HepG2 (cell line): ENCODE measurements around the gene LDLRAD4. TPM values are rescaled to one million over a fixed set of nuclear protein-coding genes. Genes with fewer than 3 reads are reported as not detected.

ENCODE experiments used
- CAMTA2 ChIP-seq: sonication (generic); formaldehyde crosslinking; IDR thresholded peaks from 2 replicates; pipeline ENCODE4 v1.4.0; 2020; ENCODE audit warnings: mild to moderate bottlenecking, missing genetic modification reagents, borderline replicate concordance
- GPN1 ChIP-seq: sonication (generic); formaldehyde crosslinking; IDR thresholded peaks from 2 replicates; pipeline ENCODE4 v1.5.1; 2020; ENCODE audit warnings: missing genetic modification reagents, borderline replicate concordance
- HNF4A ChIP-seq: sonication (generic); formaldehyde crosslinking; IDR thresholded peaks from 2 replicates; pipeline ENCODE4 v1.4.0; 2020; ENCODE audit warnings: missing genetic modification reagents
- ISX ChIP-seq: sonication (generic); formaldehyde crosslinking; conservative IDR thresholded peaks from 2 replicates; pipeline ENCODE4 v1.5.0; 2020; ENCODE audit warnings: missing genetic modification reagents
- KLF13 ChIP-seq: sonication (generic); formaldehyde crosslinking; IDR thresholded peaks from 2 replicates; pipeline ENCODE4 v1.4.0; 2020; ENCODE audit warnings: mild to moderate bottlenecking, missing genetic modification reagents
- MAX ChIP-seq: IDR thresholded peaks from 2 replicates; pipeline ENCODE4 v1.6.1; 2012; ENCODE audit warnings: inconsistent platforms
- MED1 ChIP-seq: sonication (generic); formaldehyde crosslinking; IDR thresholded peaks from 2 replicates; pipeline ENCODE4 v1.4.0; 2020; ENCODE audit warnings: missing genetic modification reagents
- NFKB2 ChIP-seq: sonication (generic); formaldehyde crosslinking; IDR thresholded peaks from 2 replicates; pipeline ENCODE4 v1.4.0; 2020; ENCODE audit warnings: missing genetic modification reagents, borderline replicate concordance
- PRMT3 ChIP-seq: sonication (generic); formaldehyde crosslinking; IDR thresholded peaks from 2 replicates; pipeline ENCODE4 v1.8.1; 2022; ENCODE audit warnings: low read depth, mild to moderate bottlenecking, moderate library complexity, missing genetic modification reagents, borderline replicate concordance
- RFX3 ChIP-seq: IDR thresholded peaks from 2 replicates; pipeline ENCODE4 v1.6.1; 2016; ENCODE audit warnings: missing biosample characterization, missing genetic modification reagents
- SMC3 ChIP-seq: IDR thresholded peaks from 2 replicates; pipeline ENCODE4 v1.6.1; 2011; ENCODE audit warnings: low read length, improper control_type of control experiment
- SNAI1 ChIP-seq: sonication (generic); formaldehyde crosslinking; IDR thresholded peaks from 2 replicates; pipeline ENCODE4 v1.5.0; 2020; ENCODE audit warnings: mild to moderate bottlenecking, missing genetic modification reagents, borderline replicate concordance
- SOX6 ChIP-seq, 2 experiments: fragments of 450-650 bp in 1 of 2; sonication (generic) in 1 of 2; formaldehyde crosslinking in 1 of 2; IDR thresholded peaks; 2 replicates each; pipeline versions ENCODE4 v1.4.0 to v1.6.1; 2017 to 2020; ENCODE audit warnings: antibody characterized with exemption in 1 of 2, mild to moderate bottlenecking in 1 of 2, missing genetic modification reagents in 1 of 2
- YEATS4 ChIP-seq: sonication (generic); formaldehyde crosslinking; IDR thresholded peaks from 2 replicates; pipeline ENCODE4 v1.4.0; 2020; ENCODE audit warnings: missing genetic modification reagents, borderline replicate concordance
- ZFP36 ChIP-seq: fragments of 150-350 bp; IDR thresholded peaks from 2 replicates; pipeline ENCODE4 v1.6.1; 2018; ENCODE audit warnings: borderline replicate concordance, low read length, low read depth; ENCODE audit not compliant: partially characterized antibody
- ZNF142 ChIP-seq: sonication (generic); formaldehyde crosslinking; IDR thresholded peaks from 2 replicates; pipeline ENCODE4 v1.4.0; 2020; ENCODE audit warnings: missing genetic modification reagents
- ZNF264 ChIP-seq: sonication (generic); formaldehyde crosslinking; IDR thresholded peaks from 2 replicates; pipeline ENCODE4 v1.4.0; 2020; ENCODE audit warnings: missing genetic modification reagents
- ZNF343 ChIP-seq: sonication (generic); formaldehyde crosslinking; IDR thresholded peaks from 2 replicates; pipeline ENCODE4 v1.4.0; 2020; ENCODE audit warnings: mild to moderate bottlenecking, missing genetic modification reagents
- ZNF354B ChIP-seq: sonication (generic); formaldehyde crosslinking; IDR thresholded peaks from 2 replicates; pipeline ENCODE4 v1.8.0; 2022; ENCODE audit warnings: mild to moderate bottlenecking, missing genetic modification reagents
- ZNF563 ChIP-seq: sonication (generic); formaldehyde crosslinking; IDR thresholded peaks from 2 replicates; pipeline ENCODE4 v1.8.0; 2022; ENCODE audit warnings: mild to moderate bottlenecking, moderate library complexity, missing genetic modification reagents
- ZNF598 ChIP-seq: sonication (generic); formaldehyde crosslinking; IDR thresholded peaks from 2 replicates; pipeline ENCODE4 v1.5.1; 2020; ENCODE audit warnings: mild to moderate bottlenecking, missing genetic modification reagents, borderline replicate concordance
- ZNF713 ChIP-seq: sonication (generic); formaldehyde crosslinking; IDR thresholded peaks from 2 replicates; pipeline ENCODE4 v1.4.0; 2020; ENCODE audit warnings: mild to moderate bottlenecking, missing genetic modification reagents
- ZNF816 ChIP-seq: sonication (generic); formaldehyde crosslinking; IDR thresholded peaks from 2 replicates; pipeline ENCODE4 v1.8.0; 2022; ENCODE audit warnings: missing genetic modification reagents, mild to moderate bottlenecking, borderline replicate concordance
- polyA plus RNA-seq, 8 experiments: library from polyadenylated mRNA; depleted of rRNA in 3 of 8; stranded (reverse) in 7 of 8; unstranded in 1 of 8; fragments of >200 nt; fragmentation: Illumina TruSeq in 4 of 8; extraction: Trizol in 4 of 8; gene quantifications; 2 replicates each; pipeline versions ENCODE4 v1.2.1 to v1.2.3, GENCODE V29; 2011 to 2016; ENCODE audit warnings: low read depth in 4 of 8, missing spikeins in 1 of 8, mixed read lengths in 1 of 8; ENCODE audit not compliant: insufficient read depth in 1 of 8
- total RNA-seq, 5 experiments: library from RNA; depleted of rRNA; stranded (reverse); fragments of >200 nt; fragmentation: Illumina TruSeq; extraction: Trizol; gene quantifications; 2 replicates each; pipeline ENCODE4 v1.2.3, GENCODE V29; 2016; ENCODE audit warnings: low read depth in 1 of 5

LDLRAD4 gene
- total and polyA plus RNA-seq, 2 of the 13 experiments (the other 11 are each of a cell fraction or from before 2014, with no cell fraction given): 13.6 to 20.9 TPM

- peak; percentile 35; the same call in 1 of the 2 replicates for TF ChIP-seq NFKB2
- no peak for TF ChIP-seq GPN1
- no peak for TF ChIP-seq ZNF264
- TF ChIP-seq RFX3: no peak
- no peak for TF ChIP-seq PRMT3 (CRISPR knock-in tag)
- TF ChIP-seq SMC3: no peak
- 0 out of 2 replicates have a peak, but pooled peaks have one; percentile 44 for TF ChIP-seq ZNF598 (CRISPR knock-in tag)
- no peak for TF ChIP-seq SNAI1 (CRISPR knock-in tag)
- TF ChIP-seq ZNF816 (CRISPR knock-in tag): no peak
- TF ChIP-seq YEATS4 (CRISPR knock-in tag): peak; percentile 23; the same call in 1 of the 2 replicates
- no peak for TF ChIP-seq ZNF142
- no peak for TF ChIP-seq ZFP36
- TF ChIP-seq ZNF713 (CRISPR knock-in tag): no peak
- TF ChIP-seq MAX: peak; percentile 92
- TF ChIP-seq ZNF354B: no peak
- TF ChIP-seq ISX (CRISPR knock-in tag): no peak
- no peak for TF ChIP-seq ZNF343 (CRISPR knock-in tag)
- TF ChIP-seq HNF4A (CRISPR knock-in tag): peak; percentile 75
- no peak for TF ChIP-seq CAMTA2 (CRISPR knock-in tag)
- TF ChIP-seq ZNF563 (CRISPR knock-in tag): 0 out of 2 replicates have a peak, but pooled peaks have one; percentile 28
- TF ChIP-seq SOX6 (IDR thresholded peaks at IDR 0.05): no peak
- 0 out of 2 replicates have a peak, but pooled peaks have one; percentile 15 for TF ChIP-seq SOX6 (CRISPR knock-in tag; IDR thresholded peaks at IDR 0.05)
- no peak for TF ChIP-seq KLF13 (CRISPR knock-in tag)
- 0 out of 2 replicates have a peak, but pooled peaks have one; percentile 16 for TF ChIP-seq MED1 (CRISPR knock-in tag)
These were observed 431.1 kb downstream of the LDLRAD4 start (continued) for GRCh38 chr18:13649397-13650390.
